GM23338 (cell line): Measurements from ENCODE around the gene CCDC183. TPM values are rescaled to one million over a fixed set of nuclear protein-coding genes. Genes with fewer than 3 reads are reported as not detected.
"Not testable (repeated sequence)": the region's sequence is repeated elsewhere in the genome, so short reads cannot be mapped to it uniquely, and the experiment has no call there.

ENCODE experiments used
- ATAC-seq: fragments of 200-7000 bp; cut with Tn5 transposase; 3 replicates; pipeline ENCODE4 v1.9.1; 2020
- DNase-seq: peaks from one replicate; pipeline ENCODE4 v3.0.0-alpha.2; 2015; ENCODE audit warnings: low spot score
- H2AFZ ChIP-seq: fragments of 200-600 bp; sonication (generic); 2 replicates; pipeline ENCODE4 v1.8.0; 2016; ENCODE audit warnings: antibody characterized with exemption, mild to moderate bottlenecking, moderate library complexity
- H3F3A ChIP-seq: fragments of 200-600 bp; sonication (generic); replicated peaks from 2 replicates; pipeline ENCODE4 v1.8.0; 2017; ENCODE audit warnings: antibody characterized with exemption, mixed run types, low read depth
- H3K27ac ChIP-seq: fragments of 200-600 bp; sonication (generic); 2 replicates; pipeline ENCODE4 v1.6.1; 2016; ENCODE audit warnings: low read depth
- H3K27me3 ChIP-seq: fragments of 200-600 bp; sonication (generic); 2 replicates; pipeline ENCODE4 v1.8.0; 2016; ENCODE audit warnings: mild to moderate bottlenecking, mixed run types, moderate library complexity; ENCODE audit not compliant: insufficient read depth
- H3K36me3 ChIP-seq: fragments of 200-600 bp; sonication (generic); 2 replicates; pipeline ENCODE4 v1.8.0; 2016; ENCODE audit warnings: mild to moderate bottlenecking; ENCODE audit not compliant: insufficient read depth
- H3K4me1 ChIP-seq: fragments of 200-600 bp; sonication (generic); 2 replicates; pipeline ENCODE4 v1.8.0; 2016; ENCODE audit warnings: mild to moderate bottlenecking, moderate library complexity; ENCODE audit not compliant: insufficient read depth
- H3K4me2 ChIP-seq: fragments of 200-600 bp; sonication (generic); 2 replicates; pipeline ENCODE4 v1.7.1; 2017; ENCODE audit warnings: mixed run types
- H3K4me3 ChIP-seq: fragments of 200-600 bp; sonication (generic); 2 replicates; pipeline ENCODE4 v1.6.1; 2016; ENCODE audit warnings: mixed run types
- H3K79me2 ChIP-seq: fragments of 200-600 bp; sonication (generic); replicated peaks from 2 replicates; pipeline ENCODE4 v1.8.0; 2017; ENCODE audit warnings: mild to moderate bottlenecking; ENCODE audit not compliant: insufficient read depth
- H3K9me2 ChIP-seq: fragments of 200-600 bp; sonication (generic); 2 replicates; pipeline ENCODE4 v1.8.0; 2017; ENCODE audit not compliant: insufficient read depth
- H4K20me1 ChIP-seq: fragments of 200-600 bp; sonication (generic); replicated peaks from 2 replicates; pipeline ENCODE4 v1.8.0; 2017; ENCODE audit warnings: mild to moderate bottlenecking; ENCODE audit not compliant: insufficient read depth
- H3K27ac Mint-ChIP-seq: 2 replicates; pipeline ENCODE4 v1.8.0; 2020; ENCODE audit warnings: inconsistent platforms, mild to moderate bottlenecking, moderate library complexity, mixed read lengths
- H3K27me3 Mint-ChIP-seq: 3 replicates; pipeline ENCODE4 v1.8.0; 2022; ENCODE audit warnings: low read depth, mild to moderate bottlenecking, moderate library complexity, mixed read lengths, inconsistent platforms; ENCODE audit not compliant: insufficient read depth, poor library complexity
- H3K36me3 Mint-ChIP-seq: 3 replicates; pipeline ENCODE4 v1.8.0; 2021; ENCODE audit warnings: low read depth, mild to moderate bottlenecking, inconsistent platforms, moderate library complexity, mixed read lengths
- H3K4me1 Mint-ChIP-seq: 3 replicates; pipeline ENCODE4 v1.8.0; 2020; ENCODE audit warnings: mild to moderate bottlenecking, inconsistent platforms, mixed read lengths
- H3K4me3 Mint-ChIP-seq: 3 replicates; pipeline ENCODE4 v1.8.0; 2021; ENCODE audit warnings: moderate library complexity, mild to moderate bottlenecking, inconsistent platforms, mixed read lengths
- H3K9me3 Mint-ChIP-seq: 3 replicates; pipeline ENCODE4 v1.8.0; 2020; ENCODE audit warnings: moderate library complexity, mild to moderate bottlenecking, inconsistent platforms, mixed read lengths
- CREB1 ChIP-seq: fragments of 250-450 bp; sonication (Bioruptor Pico); IDR thresholded peaks from 2 replicates; pipeline ENCODE4 v1.5.0; 2020; ENCODE audit warnings: low read depth, mild to moderate bottlenecking, moderate library complexity
- CTCF ChIP-seq, 2 experiments: fragments of 200-600 bp in 1 of 2; sonication (generic) in 1 of 2; conservative IDR thresholded peaks; 2 replicates each; pipeline versions ENCODE4 v1.5.1 to v1.6.1; 2016 to 2017; ENCODE audit warnings: antibody characterized with exemption in 2 of 2, low read depth in 2 of 2, mild to moderate bottlenecking in 2 of 2, moderate library complexity in 1 of 2
- EZH2 ChIP-seq: fragments of 200-600 bp; sonication (generic); IDR thresholded peaks from one replicate; pipeline ENCODE4 v1.8.0; 2017; ENCODE audit warnings: antibody characterized with exemption, mild to moderate bottlenecking, low read depth; ENCODE audit not compliant: unreplicated experiment
- JUNB ChIP-seq: IDR thresholded peaks from one replicate; pipeline ENCODE4 v1.6.1; 2016; ENCODE audit warnings: antibody characterized with exemption; ENCODE audit not compliant: unreplicated experiment
- NANOG ChIP-seq: IDR thresholded peaks from 2 replicates; pipeline ENCODE4 v1.6.1; 2016; ENCODE audit warnings: antibody characterized with exemption, borderline replicate concordance
- POLR2AphosphoS5 ChIP-seq: IDR thresholded peaks from 2 replicates; pipeline ENCODE4 v1.6.1; 2016; ENCODE audit warnings: antibody characterized with exemption, low read depth
- REST ChIP-seq: IDR thresholded peaks from one replicate; pipeline ENCODE4 v1.6.1; 2018; ENCODE audit warnings: antibody characterized with exemption; ENCODE audit not compliant: unreplicated experiment
- STAT1 ChIP-seq: IDR thresholded peaks from one replicate; pipeline ENCODE4 v1.6.1; 2016; ENCODE audit warnings: antibody characterized with exemption; ENCODE audit not compliant: unreplicated experiment
- ZNF114 ChIP-seq: fragments of 250-450 bp; sonication (Bioruptor Pico); IDR thresholded peaks from 2 replicates; pipeline ENCODE4 v1.5.0; 2020; ENCODE audit warnings: mild to moderate bottlenecking, moderate library complexity
- ZNF331 ChIP-seq: fragments of 250-450 bp; sonication (Bioruptor Pico); IDR thresholded peaks from 2 replicates; pipeline ENCODE4 v1.5.0; 2020; ENCODE audit warnings: low read depth, mild to moderate bottlenecking, moderate library complexity
- polyA plus RNA-seq: library from polyadenylated mRNA; unstranded; fragments of >200 nt; fragmentation: Nextera tagmentation; extraction: Ambion mirVana; gene quantifications from 2 replicates; pipeline ENCODE4 v1.2.1, GENCODE V29; 2016
- total RNA-seq: library from RNA; depleted of rRNA; stranded (reverse); fragments of >200 nt; shearing (Covaris generic); gene quantifications from 2 replicates; pipeline ENCODE4 v1.2.3, GENCODE V29; 2014

The CCDC183 gene
- total and polyA plus RNA-seq, 2 experiments from 2014 or later = 1.1 to 1.2 TPM

GRCh38 chr9:136843801-136844740, 47.9 kb downstream of the CCDC183 start:
- DNase-seq = peak; percentile 70
- Mint-ChIP-seq H3K4me3 (peak overlapping the region; percentile 54; the same call in 2 of the 3 replicates), H3K4me1 (peaks cover 26% of the 10 kb centered on the region), H3K27me3 (peaks cover 53% of the 10 kb centered on the region)
- not testable (repeated sequence) for H3K9me2 ChIP-seq, H3K9me3 Mint-ChIP-seq, H3F3A ChIP-seq, H2AFZ ChIP-seq, H3K27ac Mint-ChIP-seq, H3K36me3 Mint-ChIP-seq, H3K79me2 ChIP-seq, H4K20me1 ChIP-seq, H3K36me3 ChIP-seq, H3K27ac ChIP-seq
- Histone ChIP-seq H3K27me3 (peaks cover 13% of the 10 kb centered on the region), H3K4me3 (peak overlapping the region; percentile 46; the same call in 1 of the 2 replicates), H3K4me2 (peak overlapping the region; percentile 64; the same call in 1 of the 2 replicates), H3K4me1 (peaks cover 15% of the 10 kb centered on the region; the same call in 1 of the 2 replicates)
- TF ChIP-seq CREB1 (CRISPR knock-in tag) (peak; percentile 49; the same call in 1 of the 2 replicates), CTCF (conservative IDR thresholded peaks at IDR 0.05; ENCODE audit: low read depth in 2 of 2) (peak; percentile 49 to 51)
- peak; percentile 1 for ATAC-seq

GRCh38 chr9:136844761-136845464, 48.8 kb downstream of the CCDC183 start:
- Histone ChIP-seq H3K9me2 (no peaks in the 10 kb centered on the region), H3F3A (0 out of 2 replicates have a peak, but pooled peaks cover 5% of the 10 kb centered on the region), H3K36me3 (no peaks in the 10 kb centered on the region), H3K4me2 (no peak overlapping the region), H2AFZ (no peak overlapping the region), H3K4me1 (peaks cover 15% of the 10 kb centered on the region; the same call in 1 of the 2 replicates), H3K4me3 (no peak overlapping the region), H3K27me3 (peaks cover 13% of the 10 kb centered on the region), H3K27ac (no peak overlapping the region), H3K79me2 (no peaks in the 10 kb centered on the region), H4K20me1 (0 out of 2 replicates have a peak, but pooled peaks cover 3% of the 10 kb centered on the region)
- peaks cover 3% of the 10 kb centered on the region for H3K36me3 Mint-ChIP-seq
- DNase-seq (peak; percentile 47), ATAC-seq (no peak)
- peaks cover 50% of the 10 kb centered on the region for H3K27me3 Mint-ChIP-seq
- no peak overlapping the region for H3K4me3 Mint-ChIP-seq
- no peaks in the 10 kb centered on the region; the same call in 2 of the 3 replicates for H3K9me3 Mint-ChIP-seq
- no peak overlapping the region for H3K27ac Mint-ChIP-seq
- H3K4me1 Mint-ChIP-seq = peaks cover 20% of the 10 kb centered on the region
- no peak for TF ChIP-seq REST
- TF ChIP-seq NANOG = no peak
- TF ChIP-seq STAT1 = no peak
- no peak for TF ChIP-seq CREB1 (CRISPR knock-in tag)
- no peak for TF ChIP-seq ZNF331 (CRISPR knock-in tag)
- TF ChIP-seq EZH2 = no peak
- TF ChIP-seq JUNB = no peak
- no peak for TF ChIP-seq CTCF (conservative IDR thresholded peaks at IDR 0.05; ENCODE audit: low read depth in 2 of 2)
- no peak for TF ChIP-seq ZNF114 (CRISPR knock-in tag)
- TF ChIP-seq POLR2AphosphoS5 = no peak
